ENCODE data around the gene MBNL2. TPM values are rescaled to one million over a fixed set of nuclear protein-coding genes. Genes with fewer than 3 reads are reported as not detected.

The MBNL2 gene
- total RNA-seq, 3 donors from 2014 or later (not counting 1 experiment from before 2014, with no cell fraction given), result 30.9 to 38.3 (median 33.1) TPM

DNA sequence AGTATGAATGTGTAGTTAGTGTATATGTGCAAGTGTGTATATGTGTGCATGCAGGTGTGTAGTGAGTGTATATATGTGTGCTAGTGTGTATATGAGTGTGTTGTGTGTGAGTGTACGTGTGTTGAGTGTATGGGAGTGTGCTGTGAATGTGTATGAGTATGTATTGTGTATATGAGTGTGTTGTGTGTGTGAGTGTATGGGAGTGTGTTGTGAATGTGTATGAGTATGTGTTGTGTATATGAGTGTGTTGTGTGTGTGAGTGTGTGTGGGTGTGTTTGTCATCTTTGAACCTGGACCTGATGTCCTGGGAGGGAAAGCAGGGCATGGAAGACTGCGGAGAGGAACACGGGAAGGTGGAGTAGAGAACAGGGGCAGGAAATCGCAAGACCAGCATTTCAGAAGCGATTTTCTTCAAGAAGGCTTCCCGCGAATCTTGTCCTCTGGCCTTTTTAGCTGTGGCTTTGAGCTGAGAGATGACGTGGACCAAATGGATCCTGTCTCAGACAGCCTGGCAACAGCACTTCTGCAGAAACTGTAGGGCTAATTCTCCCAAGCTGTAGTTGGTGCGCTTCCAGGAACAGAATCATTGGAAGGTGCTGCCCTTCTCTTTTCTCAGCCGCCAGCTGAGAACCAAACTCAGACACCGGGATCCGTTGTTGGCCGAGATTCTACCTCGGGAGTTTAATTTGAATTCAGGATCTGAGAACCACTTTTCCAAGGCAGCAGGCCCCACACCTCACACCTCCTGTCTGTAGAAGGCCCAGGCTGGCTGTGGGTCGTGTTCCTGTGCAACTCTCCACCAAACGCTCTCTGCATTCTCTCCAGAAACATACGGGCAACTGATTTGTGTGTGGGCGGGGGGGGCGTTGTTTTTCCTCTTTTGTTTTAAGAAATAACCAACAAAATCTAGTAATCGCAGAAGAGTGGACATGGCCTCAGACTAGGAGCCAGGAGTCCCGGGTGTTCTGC lies 117.2 kb downstream of the MBNL2 start:
- Histone ChIP-seq H3K27me3 (ENCODE audit: control insufficient read depth, insufficient read depth, low read length) (no peaks in the 10 kb centered on the region), H3K4me1 (ENCODE audit: control insufficient read depth, insufficient read depth, low read length) (peaks cover 5% of the 10 kb centered on the region), H3K27ac (ENCODE audit: low read length) (no peak overlapping the region), H3K9me3 (ENCODE audit: control insufficient read depth, insufficient read depth, low read length) (no peaks in the 10 kb centered on the region), H3K4me3 (ENCODE audit: low read length) (no peak overlapping the region), H3K36me3 (ENCODE audit: control insufficient read depth, insufficient read depth, low read length) (peaks cover 22% of the 10 kb centered on the region)
- DNase-seq (no peak), ATAC-seq (peak in 1 of 3 donors; percentile 24)
- no peaks in the 10 kb centered on the region for H3K36me3 Mint-ChIP-seq
- no peak overlapping the region for H3K27ac Mint-ChIP-seq
- intact Hi-C loops (cut with micrococcal nuclease), result no loop called here
- WGBS (ENCODE audit: insufficient coverage), result 91% methylated on average over 19 of the region's 21 CpGs
- no peaks in the 10 kb centered on the region for H3K27me3 Mint-ChIP-seq (ENCODE audit: low read depth in 2 of 2)
- H3K4me1 Mint-ChIP-seq, result no peaks in the 10 kb centered on the region
- no peaks in the 10 kb centered on the region for H3K9me3 Mint-ChIP-seq
- H3K4me3 Mint-ChIP-seq, result no peak overlapping the region
- no peak for TF ChIP-seq CTCF (IDR thresholded peaks at IDR 0.05)

- intact Hi-C loops (cut with micrococcal nuclease), result no loop called here
- H3K27ac Mint-ChIP-seq, result peak overlapping the region in 1 of 2 donors; percentile 1
- DNase-seq (no peak), ATAC-seq (no peak)
- no peaks in the 10 kb centered on the region for H3K4me1 Mint-ChIP-seq
- 67% methylated on average over 6 of the region's 7 CpGs for WGBS (ENCODE audit: insufficient coverage)
- H3K4me3 ChIP-seq (ENCODE audit: low read length), result no peak overlapping the region
- peaks cover 5% of the 10 kb centered on the region for H3K4me1 ChIP-seq (ENCODE audit: control insufficient read depth, insufficient read depth, low read length)
- H3K4me3 Mint-ChIP-seq, result no peak overlapping the region
- peaks cover 16% of the 10 kb centered on the region for H3K36me3 ChIP-seq (ENCODE audit: control insufficient read depth, insufficient read depth, low read length)
- H3K9me3 Mint-ChIP-seq, result no peaks in the 10 kb centered on the region
- no peak overlapping the region for H3K27ac ChIP-seq (ENCODE audit: low read length)
- H3K9me3 ChIP-seq (ENCODE audit: control insufficient read depth, insufficient read depth, low read length), result no peaks in the 10 kb centered on the region
- no peak for TF ChIP-seq CTCF (IDR thresholded peaks at IDR 0.05)
- H3K27me3 Mint-ChIP-seq (ENCODE audit: low read depth in 2 of 2), result no peaks in the 10 kb centered on the region
- H3K27me3 ChIP-seq (ENCODE audit: control insufficient read depth, insufficient read depth, low read length), result no peaks in the 10 kb centered on the region
- H3K36me3 Mint-ChIP-seq, result no peaks in the 10 kb centered on the region
Measured at GRCh38 chr13:97339988-97340749, 118.0 kb downstream of the MBNL2 start.

DNA sequence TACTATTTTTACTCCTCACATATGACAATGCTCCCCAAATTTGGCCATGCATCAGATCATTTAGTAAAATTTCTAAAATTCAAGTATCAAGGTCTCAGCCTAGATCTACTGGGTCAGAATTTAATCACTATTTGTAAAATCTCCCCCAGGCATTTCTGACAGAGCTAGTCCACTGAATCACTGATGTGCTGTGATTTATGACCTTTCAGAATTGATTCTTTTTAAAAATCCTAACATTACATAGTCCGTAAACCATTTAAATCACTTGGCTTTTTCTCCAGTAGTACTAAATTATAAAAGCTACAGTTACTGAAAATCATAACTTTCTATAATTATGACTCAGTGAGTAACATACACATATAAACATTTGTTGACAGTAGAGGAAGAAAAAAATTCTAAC lies 119.0 kb downstream of the MBNL2 start:
- Mint-ChIP-seq H3K4me3 (no peak overlapping the region), H3K9me3 (no peaks in the 10 kb centered on the region), H3K27ac (peak overlapping the region in 1 of 2 donors; percentile 1), H3K36me3 (no peaks in the 10 kb centered on the region), H3K27me3 (ENCODE audit: low read depth in 2 of 2) (no peaks in the 10 kb centered on the region), H3K4me1 (no peaks in the 10 kb centered on the region)
- Histone ChIP-seq H3K4me3 (ENCODE audit: low read length) (no peak overlapping the region), H3K27ac (ENCODE audit: low read length) (no peak overlapping the region), H3K36me3 (ENCODE audit: control insufficient read depth, insufficient read depth, low read length) (peaks cover 16% of the 10 kb centered on the region), H3K9me3 (ENCODE audit: control insufficient read depth, insufficient read depth, low read length) (no peaks in the 10 kb centered on the region), H3K4me1 (ENCODE audit: control insufficient read depth, insufficient read depth, low read length) (peaks cover 5% of the 10 kb centered on the region), H3K27me3 (ENCODE audit: control insufficient read depth, insufficient read depth, low read length) (no peaks in the 10 kb centered on the region)
- TF ChIP-seq CTCF (IDR thresholded peaks at IDR 0.05), result no peak
- ATAC-seq (no peak), DNase-seq (no peak)
- 80% methylated on average over 1 of the region's 1 CpG for WGBS (ENCODE audit: insufficient coverage)
- intact Hi-C loops (cut with micrococcal nuclease), result no loop called here
